ENCODE data around the gene PREB.

The PREB gene

DNA sequence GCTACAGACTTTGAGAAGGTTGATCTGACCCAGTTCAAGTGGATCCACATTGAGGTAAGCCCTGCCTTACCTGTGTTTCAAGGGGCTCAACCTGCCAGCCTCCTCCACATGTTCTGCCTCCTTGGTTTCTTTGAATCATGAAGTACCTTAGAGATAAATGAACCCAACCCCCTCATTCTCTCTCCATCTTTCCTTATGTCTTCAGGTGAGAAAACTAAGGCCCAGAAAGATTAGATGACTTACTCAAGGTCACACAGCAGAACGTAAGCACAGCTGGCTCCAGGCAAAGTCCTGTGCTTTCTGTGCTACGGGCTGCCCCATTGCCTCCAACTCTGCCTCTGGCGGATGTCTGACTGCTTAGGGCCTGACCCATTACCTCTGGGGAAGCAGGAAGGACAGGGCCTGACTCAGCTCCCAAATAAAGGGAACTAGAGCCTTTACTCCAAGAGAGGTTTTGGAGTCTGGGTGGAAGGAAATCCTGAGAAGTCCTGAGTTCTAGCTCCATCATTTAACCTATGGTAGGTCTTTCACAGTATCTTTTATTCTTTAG lies 37.6 kb downstream of the PREB start:
- no peak overlapping the region for H3K4me2 ChIP-seq (ENCODE audit: insufficient read depth, low read length)
- H3K4me3 ChIP-seq (ENCODE audit: low read depth in 1 of 2, low read length in 2 of 2) = no peak overlapping the region
- H3K9ac ChIP-seq (ENCODE audit: low read depth, low read length) = no peak overlapping the region
- ATAC-seq (ENCODE audit: insufficient read depth, low read depth) (no peak), DNase-seq (no peak)
- H3K9me3 ChIP-seq (ENCODE audit: insufficient read depth, low read length, severe bottlenecking) = no peaks in the 10 kb centered on the region
- H3K36me3 ChIP-seq (ENCODE audit: insufficient read depth, low read length) = 0 out of 2 replicates have a peak, but pooled peaks cover 4% of the 10 kb centered on the region
- H3K27me3 ChIP-seq (ENCODE audit: insufficient read depth, low read length, poor library complexity) = no peaks in the 10 kb centered on the region
- H3K4me1 ChIP-seq (ENCODE audit: insufficient read depth, low read length) = no peaks in the 10 kb centered on the region
- H3K79me2 ChIP-seq (ENCODE audit: insufficient read depth, low read length) = no peaks in the 10 kb centered on the region
- no peak overlapping the region for H3K27ac ChIP-seq (ENCODE audit: low read length)
- H4K20me1 ChIP-seq (ENCODE audit: insufficient read depth, low read length) = 0 out of 2 replicates have a peak, but pooled peaks cover 3% of the 10 kb centered on the region
- no peak overlapping the region for H2AFZ ChIP-seq (ENCODE audit: low read depth, low read length)
- TF ChIP-seq, protein P1, sequence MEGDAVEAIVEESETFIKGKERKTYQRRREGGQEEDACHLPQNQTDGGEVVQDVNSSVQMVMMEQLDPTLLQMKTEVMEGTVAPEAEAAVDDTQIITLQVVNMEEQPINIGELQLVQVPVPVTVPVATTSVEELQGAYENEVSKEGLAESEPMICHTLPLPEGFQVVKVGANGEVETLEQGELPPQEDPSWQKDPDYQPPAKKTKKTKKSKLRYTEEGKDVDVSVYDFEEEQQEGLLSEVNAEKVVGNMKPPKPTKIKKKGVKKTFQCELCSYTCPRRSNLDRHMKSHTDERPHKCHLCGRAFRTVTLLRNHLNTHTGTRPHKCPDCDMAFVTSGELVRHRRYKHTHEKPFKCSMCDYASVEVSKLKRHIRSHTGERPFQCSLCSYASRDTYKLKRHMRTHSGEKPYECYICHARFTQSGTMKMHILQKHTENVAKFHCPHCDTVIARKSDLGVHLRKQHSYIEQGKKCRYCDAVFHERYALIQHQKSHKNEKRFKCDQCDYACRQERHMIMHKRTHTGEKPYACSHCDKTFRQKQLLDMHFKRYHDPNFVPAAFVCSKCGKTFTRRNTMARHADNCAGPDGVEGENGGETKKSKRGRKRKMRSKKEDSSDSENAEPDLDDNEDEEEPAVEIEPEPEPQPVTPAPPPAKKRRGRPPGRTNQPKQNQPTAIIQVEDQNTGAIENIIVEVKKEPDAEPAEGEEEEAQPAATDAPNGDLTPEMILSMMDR (IDR thresholded peaks at IDR 0.05; ENCODE audit: borderline replicate concordance, extremely low read depth, low read length, poor library complexity, severe bottlenecking) = no peak
- no peak for TF ChIP-seq EZH2 (IDR thresholded peaks at IDR 0.05; ENCODE audit: borderline replicate concordance, low read depth, low read length, severe bottlenecking)

DNA sequence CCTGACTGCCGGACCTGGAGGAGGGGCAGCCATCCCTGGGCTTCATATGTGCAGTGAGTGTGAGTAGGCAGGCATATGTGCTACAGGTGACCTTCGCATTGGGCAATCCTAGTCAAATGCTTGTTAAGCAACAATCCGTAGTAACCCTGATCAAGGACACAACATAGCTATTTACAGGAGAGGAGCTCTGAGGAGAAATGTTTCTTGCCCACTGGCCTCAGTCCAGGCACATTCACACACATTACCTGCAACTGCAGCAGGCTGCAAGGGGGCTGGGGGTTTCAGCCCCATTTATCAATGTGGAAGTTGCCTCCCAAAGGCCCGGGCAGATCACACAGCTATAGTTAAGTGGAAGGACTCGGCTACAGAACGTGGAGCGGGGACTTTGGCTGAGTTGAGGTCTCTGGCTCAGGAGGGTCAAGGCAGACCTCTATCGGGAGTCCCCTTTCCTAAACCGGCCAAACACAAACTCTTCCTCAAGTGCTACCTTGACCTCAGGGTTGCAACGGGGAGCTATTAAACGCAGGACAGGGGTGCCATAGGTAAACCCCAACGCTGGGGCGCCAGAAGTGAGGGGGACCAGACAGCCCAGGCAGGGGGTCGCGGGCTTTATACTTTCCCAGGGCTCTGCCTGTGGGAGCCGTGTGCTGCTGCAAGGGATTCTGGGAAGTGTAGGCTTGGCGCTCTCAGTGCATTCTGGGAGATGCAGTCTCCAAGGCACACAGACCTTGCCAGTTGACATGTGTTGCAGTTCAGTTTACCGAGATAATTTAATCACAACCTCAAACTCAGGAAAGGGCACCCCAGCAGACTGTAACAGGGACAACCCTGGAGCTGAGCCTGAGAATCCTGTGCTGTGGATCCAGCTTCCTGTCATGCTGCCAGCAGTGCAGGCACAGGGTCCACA lies 38.4 kb downstream of the PREB start:
- no peak overlapping the region for H3K9ac ChIP-seq (ENCODE audit: low read depth, low read length)

DNA sequence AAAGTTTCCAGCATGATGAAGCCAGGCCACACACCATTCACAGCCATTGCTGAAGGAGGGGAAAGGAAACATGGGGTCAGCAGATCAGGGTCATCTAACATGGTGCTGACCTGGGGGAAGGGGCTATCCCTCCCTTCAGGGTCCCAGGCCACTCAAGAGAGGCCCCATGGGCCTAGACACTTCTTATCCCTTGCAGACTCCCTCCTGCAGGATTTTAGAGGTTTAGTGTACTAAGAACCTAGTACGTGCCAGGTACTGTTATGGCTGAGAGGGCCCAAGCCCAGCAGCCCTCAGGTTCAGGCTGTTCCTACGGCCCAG lies 39.0 kb downstream of the PREB start:
- no peak overlapping the region for H3K9ac ChIP-seq (ENCODE audit: low read depth, low read length)

More for the DNA sequence above, 38.4 kb downstream of the PREB start:
- DNase-seq (peak; percentile 45), ATAC-seq (ENCODE audit: insufficient read depth, low read depth) (peak; percentile 71)
- Histone ChIP-seq H3K27me3 (ENCODE audit: insufficient read depth, low read length, poor library complexity) (no peaks in the 10 kb centered on the region), H2AFZ (ENCODE audit: low read depth, low read length) (no peak overlapping the region; the same call in 1 of the 2 replicates), H3K9me3 (ENCODE audit: insufficient read depth, low read length, severe bottlenecking) (no peaks in the 10 kb centered on the region), H3K27ac (ENCODE audit: low read length) (no peak overlapping the region), H3K36me3 (ENCODE audit: insufficient read depth, low read length) (0 out of 2 replicates have a peak, but pooled peaks cover 4% of the 10 kb centered on the region), H3K79me2 (ENCODE audit: insufficient read depth, low read length) (no peaks in the 10 kb centered on the region), H3K4me2 (ENCODE audit: insufficient read depth, low read length) (no peak overlapping the region), H3K4me1 (ENCODE audit: insufficient read depth, low read length) (no peaks in the 10 kb centered on the region), H4K20me1 (ENCODE audit: insufficient read depth, low read length) (0 out of 2 replicates have a peak, but pooled peaks cover 3% of the 10 kb centered on the region), H3K4me3 (ENCODE audit: low read depth in 1 of 2, low read length in 2 of 2) (no peak overlapping the region)
- TF ChIP-seq, protein P1 (IDR thresholded peaks at IDR 0.05; ENCODE audit: borderline replicate concordance, extremely low read depth, low read length, poor library complexity, severe bottlenecking) = no peak
- no peak for TF ChIP-seq EZH2 (IDR thresholded peaks at IDR 0.05; ENCODE audit: borderline replicate concordance, low read depth, low read length, severe bottlenecking)

More for the DNA sequence above, 39.0 kb downstream of the PREB start:
- Histone ChIP-seq H3K4me3 (ENCODE audit: low read depth in 1 of 2, low read length in 2 of 2) (no peak overlapping the region), H3K27me3 (ENCODE audit: insufficient read depth, low read length, poor library complexity) (no peaks in the 10 kb centered on the region), H2AFZ (ENCODE audit: low read depth, low read length) (no peak overlapping the region), H3K36me3 (ENCODE audit: insufficient read depth, low read length) (0 out of 2 replicates have a peak, but pooled peaks cover 4% of the 10 kb centered on the region), H3K4me2 (ENCODE audit: insufficient read depth, low read length) (no peak overlapping the region), H4K20me1 (ENCODE audit: insufficient read depth, low read length) (0 out of 2 replicates have a peak, but pooled peaks cover 3% of the 10 kb centered on the region), H3K4me1 (ENCODE audit: insufficient read depth, low read length) (no peaks in the 10 kb centered on the region), H3K9me3 (ENCODE audit: insufficient read depth, low read length, severe bottlenecking) (no peaks in the 10 kb centered on the region), H3K79me2 (ENCODE audit: insufficient read depth, low read length) (no peaks in the 10 kb centered on the region), H3K27ac (ENCODE audit: low read length) (no peak overlapping the region)
- TF ChIP-seq, protein P1 (IDR thresholded peaks at IDR 0.05; ENCODE audit: borderline replicate concordance, extremely low read depth, low read length, poor library complexity, severe bottlenecking) = no peak
- TF ChIP-seq EZH2 (IDR thresholded peaks at IDR 0.05; ENCODE audit: borderline replicate concordance, low read depth, low read length, severe bottlenecking) = no peak
- ATAC-seq (ENCODE audit: insufficient read depth, low read depth) (no peak), DNase-seq (no peak)

Data from DND-41 (cell line).